HepG2 (cell line): ENCODE data around the gene DMAP1. TPM values are rescaled to one million over a fixed set of nuclear protein-coding genes. Genes with fewer than 3 reads are reported as not detected.

Experiments used
- ATAC-seq: fragments of 200-7000 bp; cut with Tn5 transposase; 3 replicates; pipeline ENCODE4 v1.9.1; 2020; ENCODE audit warnings: mild to moderate bottlenecking, moderate library complexity
- BruUV-seq: library from RNA; stranded (reverse); fragments of 400-500 nt; replicated peaks from 2 replicates; lab custom pipeline; 2021; lab: Mats Ljungman, UMichigan
- CTCF ChIA-PET: fragments of 300-600 bp; formaldehyde crosslinking; extraction: SDS; loops from one replicate; lab custom pipeline; 2021; ENCODE audit warnings: low total read pairs, inconsistent platforms, low intra/inter-chr PET ratio; lab: Yijun Ruan, JAX
- POLR2A ChIA-PET: fragments of 350-600 bp; sonication (Branson Sonifier 250); formaldehyde crosslinking; loops from one replicate; lab custom pipeline; 2020; ENCODE audit warnings: antibody characterized with exemption, inconsistent platforms; lab: Yijun Ruan, JAX
- DNase-seq: peaks from one replicate; pipeline ENCODE4 v3.0.0-alpha.2; 2015; ENCODE audit warnings: low spot score
- FAIRE-seq: peaks from 3 replicates; lab custom pipeline; 2011; peaks lifted over from hg19 to GRCh38; lab: Jason Lieb, UNC
- H2AFZ ChIP-seq: one replicate; pipeline ENCODE4 v1.6.1; 2011; ENCODE audit warnings: low read length, inconsistent platforms
- H3K27ac ChIP-seq: fragments of 300-600 bp; 3 replicates; pipeline ENCODE4 v1.8.0; 2011; ENCODE audit warnings: mixed run types, mild to moderate bottlenecking, mixed read lengths, low read length, inconsistent platforms; ENCODE audit not compliant: insufficient read depth; ENCODE audit errors: extremely low read length
- H3K27me3 ChIP-seq, 2 experiments: fragments of 200-600 bp in 1 of 2; 2 replicates in 1 of 2; 3 replicates in 1 of 2; pipeline versions ENCODE4 v1.6.0 to v1.8.0; 2011; ENCODE audit warnings: low read length in 2 of 2, mild to moderate bottlenecking in 2 of 2, moderate library complexity in 2 of 2, inconsistent platforms in 1 of 2; ENCODE audit not compliant: insufficient read depth in 2 of 2, control insufficient read depth in 1 of 2
- H3K36me3 ChIP-seq, 2 experiments: fragments of 200-600 bp in 1 of 2; replicated peaks in 1 of 2; 2 replicates in 1 of 2; 3 replicates in 1 of 2; pipeline versions ENCODE4 v1.5.1 to v1.8.0; 2011; ENCODE audit warnings: low read length in 2 of 2, inconsistent platforms in 1 of 2; ENCODE audit not compliant: insufficient read depth in 2 of 2, control insufficient read depth in 1 of 2
- H3K4me1 ChIP-seq: 2 replicates; pipeline ENCODE4 v1.5.1; 2012; ENCODE audit warnings: low read length, inconsistent platforms; ENCODE audit not compliant: insufficient read depth
- H3K4me2 ChIP-seq: 2 replicates; pipeline ENCODE4 v1.6.0; 2011; ENCODE audit warnings: low read depth, low read length, inconsistent platforms
- H3K4me3 ChIP-seq, 3 experiments: fragments of 200-600 bp in 1 of 3; sonication (generic), shearing (Covaris generic) in 1 of 3; replicated peaks in 1 of 3; 2 replicates each; pipeline ENCODE4 v1.5.1; 2011 to 2016; ENCODE audit warnings: low read length in 3 of 3, inconsistent platforms in 2 of 3, low read depth in 2 of 3, mild to moderate bottlenecking in 2 of 3, control low read depth in 1 of 3, mixed read lengths in 1 of 3; ENCODE audit not compliant: insufficient read depth in 1 of 3
- H3K79me2 ChIP-seq: one replicate; pipeline ENCODE4 v1.6.1; 2011; ENCODE audit warnings: low read length, inconsistent platforms; ENCODE audit not compliant: insufficient read depth
- H3K9ac ChIP-seq: 2 replicates; pipeline ENCODE4 v1.6.0; 2011; ENCODE audit warnings: mild to moderate bottlenecking, low read depth, low read length, inconsistent platforms; ENCODE audit not compliant: insufficient read depth
- H3K9me3 ChIP-seq: 2 replicates; pipeline ENCODE4 v1.5.1; 2012; ENCODE audit warnings: mild to moderate bottlenecking, low read length
- H4K20me1 ChIP-seq: 2 replicates; pipeline ENCODE4 v1.6.0; 2011; ENCODE audit warnings: inconsistent platforms, mild to moderate bottlenecking, low read length, moderate library complexity; ENCODE audit not compliant: insufficient read depth
- CREM ChIP-seq, 2 experiments: sonication (generic) in 1 of 2; formaldehyde crosslinking in 1 of 2; IDR thresholded peaks; 2 replicates each; pipeline versions ENCODE4 v1.4.0 to v1.6.1; 2016 to 2020; ENCODE audit warnings: antibody characterized with exemption in 1 of 2, mild to moderate bottlenecking in 1 of 2, missing genetic modification reagents in 1 of 2
- HNF4A ChIP-seq: sonication (generic); formaldehyde crosslinking; IDR thresholded peaks from 2 replicates; pipeline ENCODE4 v1.4.0; 2020; ENCODE audit warnings: missing genetic modification reagents
- KDM6A ChIP-seq: IDR thresholded peaks from 2 replicates; pipeline ENCODE4 v1.6.1; 2016; ENCODE audit warnings: low read depth
- MATR3 ChIP-seq: sonication (generic); formaldehyde crosslinking; IDR thresholded peaks from 2 replicates; pipeline ENCODE4 v1.4.0; 2020; ENCODE audit warnings: missing genetic modification reagents
- PAX8 ChIP-seq: sonication (generic); formaldehyde crosslinking; IDR thresholded peaks from 2 replicates; pipeline ENCODE4 v1.8.0; 2022; ENCODE audit warnings: mild to moderate bottlenecking, missing genetic modification reagents, borderline replicate concordance
- PHB2 ChIP-seq: fragments of 450-650 bp; IDR thresholded peaks from 2 replicates; pipeline ENCODE4 v1.6.1; 2018; ENCODE audit not compliant: partially characterized antibody
- SYNCRIP ChIP-seq: fragments of 200-400 bp; formaldehyde crosslinking; IDR thresholded peaks from 2 replicates; pipeline ENCODE4 v1.6.1; 2018; ENCODE audit warnings: mild to moderate bottlenecking, low read depth, low read length; ENCODE audit not compliant: insufficient read depth
- TCF7L2 ChIP-seq: IDR thresholded peaks from 2 replicates; pipeline ENCODE4 v1.6.1; 2011; ENCODE audit warnings: mild to moderate bottlenecking, low read depth, low read length, moderate library complexity
- YY1 ChIP-seq: IDR thresholded peaks from 2 replicates; pipeline ENCODE4 v1.6.1; 2011; ENCODE audit warnings: low read length, low read depth, moderate library complexity, mild to moderate bottlenecking; ENCODE audit not compliant: insufficient read depth, insufficient replicate concordance
- ZFP37 ChIP-seq: sonication (generic); formaldehyde crosslinking; IDR thresholded peaks from 2 replicates; pipeline ENCODE4 v1.4.0; 2020; ENCODE audit warnings: missing genetic modification reagents, borderline replicate concordance
- ZNF101 ChIP-seq: sonication (generic); formaldehyde crosslinking; IDR thresholded peaks from 2 replicates; pipeline ENCODE4 v1.4.0; 2020; ENCODE audit warnings: mild to moderate bottlenecking, low read depth, missing genetic modification reagents, borderline replicate concordance
- ZNF160 ChIP-seq: sonication (generic); formaldehyde crosslinking; IDR thresholded peaks from 2 replicates; pipeline ENCODE4 v1.8.0; 2022; ENCODE audit warnings: mild to moderate bottlenecking, inconsistent platforms, missing genetic modification reagents
- ZNF382 ChIP-seq: sonication (generic); formaldehyde crosslinking; IDR thresholded peaks from 2 replicates; pipeline ENCODE4 v1.5.0; 2020; ENCODE audit warnings: missing genetic modification reagents, mild to moderate bottlenecking, borderline replicate concordance
- ZNF615 ChIP-seq: sonication (generic); formaldehyde crosslinking; IDR thresholded peaks from 2 replicates; pipeline ENCODE4 v1.5.0; 2020; ENCODE audit warnings: mild to moderate bottlenecking, missing genetic modification reagents, borderline replicate concordance
- WGBS: methylation state at CpG from one replicate; pipeline ENCODE4 v1.1.6; 2017; ENCODE audit warnings: low lambda C conversion rate; 5-methylcytosine and 5-hydroxymethylcytosine counted together
- in situ Hi-C: cut with HindIII; loops from 2 replicates; pipeline ENCODE4 v1.10.0; 2017; ENCODE audit warnings: low pct_unique_long_range_greater_than_20kb; ENCODE audit not compliant: extremely low pct_ligation_motif_present
- intact Hi-C: fragments of 100-400 bp; cut with micrococcal nuclease; formaldehyde crosslinking; loops from one replicate; pipeline ENCODE4 v1.10.0; 2022; ENCODE audit not compliant: unreplicated experiment
- polyA plus RNA-seq, 8 experiments: library from polyadenylated mRNA; depleted of rRNA in 3 of 8; stranded (reverse) in 7 of 8; unstranded in 1 of 8; fragments of >200 nt; fragmentation: Illumina TruSeq in 4 of 8; extraction: Trizol in 4 of 8; gene quantifications; 2 replicates each; pipeline versions ENCODE4 v1.2.1 to v1.2.3, GENCODE V29; 2011 to 2016; ENCODE audit warnings: low read depth in 4 of 8, missing spikeins in 1 of 8, mixed read lengths in 1 of 8; ENCODE audit not compliant: insufficient read depth in 1 of 8
- total RNA-seq, 5 experiments: library from RNA; depleted of rRNA; stranded (reverse); fragments of >200 nt; fragmentation: Illumina TruSeq; extraction: Trizol; gene quantifications; 2 replicates each; pipeline ENCODE4 v1.2.3, GENCODE V29; 2016; ENCODE audit warnings: low read depth in 1 of 5
- TF ChIP-seq, protein P1 (sequence below): sonication (generic); formaldehyde crosslinking; conservative IDR thresholded peaks from 2 replicates; pipeline ENCODE4 v1.4.0; 2020; ENCODE audit warnings: missing genetic modification reagents
- TF ChIP-seq, protein P2 (sequence below): sonication (generic); formaldehyde crosslinking; IDR thresholded peaks from 2 replicates; pipeline ENCODE4 v1.4.0; 2020; ENCODE audit warnings: mild to moderate bottlenecking, missing genetic modification reagents
- TF ChIP-seq, protein P3 (sequence below): IDR thresholded peaks from 2 replicates; pipeline ENCODE4 v1.6.1; 2016; ENCODE audit warnings: low read depth, borderline replicate concordance
- TF ChIP-seq, protein P4 (sequence below), 2 experiments: sonication (generic) in 1 of 2; formaldehyde crosslinking in 1 of 2; IDR thresholded peaks; 2 replicates each; pipeline versions ENCODE4 v1.6.1 to v1.9.0; 2014 to 2022; ENCODE audit warnings: antibody characterized with exemption in 1 of 2, borderline replicate concordance in 1 of 2, inconsistent platforms in 1 of 2, low read depth in 1 of 2, missing genetic modification reagents in 1 of 2

Gene DMAP1
- total and polyA plus RNA-seq, 2 of the 13 experiments (the other 11 are each of a cell fraction or from before 2014, with no cell fraction given): 17.6 to 32.7 TPM

DNA sequence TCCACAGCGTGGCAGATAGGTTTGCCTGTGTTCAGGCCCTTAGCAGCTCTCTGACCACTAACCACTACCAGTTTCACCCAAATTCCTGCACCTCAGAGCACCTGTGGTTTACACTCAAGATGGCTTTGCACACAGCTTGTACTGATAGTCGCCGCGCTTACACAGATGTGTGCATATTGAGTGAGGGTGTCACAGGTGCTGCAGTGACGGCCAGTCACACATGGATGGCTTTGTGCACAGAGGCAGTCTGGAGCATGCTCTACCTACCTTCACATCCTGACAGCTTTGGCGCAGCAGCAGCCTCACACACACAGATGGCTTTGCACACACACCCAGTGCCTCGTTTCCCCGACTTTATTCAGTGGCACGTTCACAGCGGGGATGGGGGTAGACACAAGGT, 7.5 kb downstream of the DMAP1 start:
- FAIRE-seq: no peak
- H4K20me1 ChIP-seq: no peaks in the 10 kb centered on the region
- TF ChIP-seq ZNF382 (CRISPR knock-in tag) (no peak), PHB2 (no peak), ZNF615 (CRISPR knock-in tag) (no peak), ZNF160 (no peak), KDM6A (CRISPR knock-in tag) (no peak), ZFP37 (CRISPR knock-in tag) (no peak), MATR3 (CRISPR knock-in tag) (no peak), SYNCRIP (no peak), TCF7L2 (no peak), YY1 (no peak), CREM (IDR thresholded peaks at IDR 0.05) (no peak), CREM (CRISPR knock-in tag; IDR thresholded peaks at IDR 0.05) (no peak), ZNF101 (CRISPR knock-in tag) (no peak), HNF4A (CRISPR knock-in tag) (no peak), PAX8 (CRISPR knock-in tag) (no peak)
- TF ChIP-seq, protein P1, sequence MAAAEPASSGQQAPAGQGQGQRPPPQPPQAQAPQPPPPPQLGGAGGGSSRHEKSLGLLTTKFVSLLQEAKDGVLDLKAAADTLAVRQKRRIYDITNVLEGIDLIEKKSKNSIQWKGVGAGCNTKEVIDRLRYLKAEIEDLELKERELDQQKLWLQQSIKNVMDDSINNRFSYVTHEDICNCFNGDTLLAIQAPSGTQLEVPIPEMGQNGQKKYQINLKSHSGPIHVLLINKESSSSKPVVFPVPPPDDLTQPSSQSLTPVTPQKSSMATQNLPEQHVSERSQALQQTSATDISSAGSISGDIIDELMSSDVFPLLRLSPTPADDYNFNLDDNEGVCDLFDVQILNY (CRISPR knock-in tag): no peak
- TF ChIP-seq, protein P2, sequence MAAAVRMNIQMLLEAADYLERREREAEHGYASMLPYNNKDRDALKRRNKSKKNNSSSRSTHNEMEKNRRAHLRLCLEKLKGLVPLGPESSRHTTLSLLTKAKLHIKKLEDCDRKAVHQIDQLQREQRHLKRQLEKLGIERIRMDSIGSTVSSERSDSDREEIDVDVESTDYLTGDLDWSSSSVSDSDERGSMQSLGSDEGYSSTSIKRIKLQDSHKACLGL (CRISPR knock-in tag): no peak
- TF ChIP-seq, protein P3, sequence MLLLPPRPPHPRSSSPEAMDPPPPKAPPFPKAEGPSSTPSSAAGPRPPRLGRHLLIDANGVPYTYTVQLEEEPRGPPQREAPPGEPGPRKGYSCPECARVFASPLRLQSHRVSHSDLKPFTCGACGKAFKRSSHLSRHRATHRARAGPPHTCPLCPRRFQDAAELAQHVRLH (CRISPR knock-in tag): no peak
- TF ChIP-seq, protein P4, sequence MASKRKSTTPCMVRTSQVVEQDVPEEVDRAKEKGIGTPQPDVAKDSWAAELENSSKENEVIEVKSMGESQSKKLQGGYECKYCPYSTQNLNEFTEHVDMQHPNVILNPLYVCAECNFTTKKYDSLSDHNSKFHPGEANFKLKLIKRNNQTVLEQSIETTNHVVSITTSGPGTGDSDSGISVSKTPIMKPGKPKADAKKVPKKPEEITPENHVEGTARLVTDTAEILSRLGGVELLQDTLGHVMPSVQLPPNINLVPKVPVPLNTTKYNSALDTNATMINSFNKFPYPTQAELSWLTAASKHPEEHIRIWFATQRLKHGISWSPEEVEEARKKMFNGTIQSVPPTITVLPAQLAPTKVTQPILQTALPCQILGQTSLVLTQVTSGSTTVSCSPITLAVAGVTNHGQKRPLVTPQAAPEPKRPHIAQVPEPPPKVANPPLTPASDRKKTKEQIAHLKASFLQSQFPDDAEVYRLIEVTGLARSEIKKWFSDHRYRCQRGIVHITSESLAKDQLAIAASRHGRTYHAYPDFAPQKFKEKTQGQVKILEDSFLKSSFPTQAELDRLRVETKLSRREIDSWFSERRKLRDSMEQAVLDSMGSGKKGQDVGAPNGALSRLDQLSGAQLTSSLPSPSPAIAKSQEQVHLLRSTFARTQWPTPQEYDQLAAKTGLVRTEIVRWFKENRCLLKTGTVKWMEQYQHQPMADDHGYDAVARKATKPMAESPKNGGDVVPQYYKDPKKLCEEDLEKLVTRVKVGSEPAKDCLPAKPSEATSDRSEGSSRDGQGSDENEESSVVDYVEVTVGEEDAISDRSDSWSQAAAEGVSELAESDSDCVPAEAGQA (IDR thresholded peaks at IDR 0.05; ENCODE audit: low read depth): no peak
- TF ChIP-seq, protein P4 (CRISPR knock-in tag; IDR thresholded peaks at IDR 0.05; ENCODE audit: borderline replicate concordance): no peak
- TF ChIP-seq, all 625 proteins: peak for 0
- intact Hi-C loops: no loop called here
- no peaks in the 10 kb centered on the region for H3K9me3 ChIP-seq
- no peak overlapping the region for H2AFZ ChIP-seq
- no peaks in the 10 kb centered on the region for H3K79me2 ChIP-seq
- no TSS peak for BruUV-seq
- no peak overlapping the region for H3K4me2 ChIP-seq
- no peaks in the 10 kb centered on the region; a peak in 1 of 5 replicates for H3K27me3 ChIP-seq
- H3K36me3 ChIP-seq: peaks cover 21 to 40% of the 10 kb centered on the region in 2 experiments
- H3K4me3 ChIP-seq: no peak overlapping the region
- ChIA-PET POLR2A (interaction anchor here (1.3 kb wide), 1 partner anchor 62 kb away, joined by 3 read pairs; no protein-coding TSS in a partner anchor), CTCF (no interaction called here)
- no peak overlapping the region for H3K27ac ChIP-seq
- no peak for DNase-seq
- peaks cover 13% of the 10 kb centered on the region for H3K4me1 ChIP-seq
- no peak overlapping the region for H3K9ac ChIP-seq
- ATAC-seq: no peak
- 100% methylated on average over 6 of the region's 10 CpGs for WGBS
- in situ Hi-C loops: loop anchor here (25.0 kb wide), 1 partner anchor 367 kb away; no protein-coding TSS in a partner anchor
